EL (cell line): ENCODE data around the gene NAV1.

Source experiments
- DNase-seq: peaks from one replicate; pipeline ENCODE4 v3.0.0-alpha.2; 2016

Gene NAV1

GRCh38 chr1:201525193-201525778 is 13.6 kb upstream of the NAV1 start:
- no peak for DNase-seq

DNA sequence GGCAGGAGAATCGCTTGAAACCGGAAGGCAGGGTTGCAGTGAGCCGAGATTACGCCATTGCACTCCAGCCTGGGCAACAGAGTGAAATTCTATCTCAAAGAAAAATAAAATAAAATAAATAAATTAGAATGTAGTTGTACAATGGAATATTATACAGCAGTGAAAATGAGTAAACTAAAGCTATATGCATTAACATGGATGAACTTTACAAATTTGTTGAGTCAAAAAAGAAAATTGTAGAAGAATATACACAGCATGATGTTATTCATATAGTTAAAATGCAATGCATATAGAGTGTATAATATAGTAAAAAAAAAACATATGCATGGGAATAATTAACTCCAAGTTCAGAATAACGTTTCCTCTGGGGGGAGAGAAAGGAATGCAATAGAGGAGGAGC is 11.0 kb upstream of the NAV1 start:
- no peak for DNase-seq

DNA sequence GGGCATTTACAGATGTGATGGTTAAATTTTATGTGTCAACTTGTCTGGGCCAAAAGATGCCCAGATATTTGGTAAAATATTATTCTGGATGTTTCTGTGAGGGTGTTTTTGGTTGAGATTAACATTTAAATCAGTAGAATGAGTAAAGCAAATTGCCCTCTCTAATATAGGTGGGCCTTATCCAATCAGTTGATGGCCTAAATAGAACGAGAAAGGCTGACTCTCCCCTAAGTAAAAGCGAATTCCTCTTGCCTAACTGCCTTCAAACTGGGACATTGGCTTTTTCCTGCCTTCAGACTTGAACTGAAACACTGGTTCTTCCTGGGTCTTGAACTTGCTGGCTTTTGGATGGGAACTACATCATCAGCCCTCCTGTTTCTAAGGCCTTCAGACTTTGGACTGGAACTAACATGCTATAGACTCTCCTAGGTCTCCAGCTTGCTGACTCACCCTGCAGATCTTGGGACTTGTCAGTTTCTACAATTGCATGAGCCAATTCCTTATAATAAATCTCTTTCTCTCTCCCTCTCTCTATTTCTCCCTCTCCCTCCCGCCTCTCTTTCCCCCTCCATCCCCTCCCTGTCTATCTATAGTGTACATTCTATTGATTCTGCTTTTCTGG is 10.2 kb upstream of the NAV1 start:
- DNase-seq = peak; percentile 36

- DNase-seq = peak; percentile 82
Measured at GRCh38 chr1:201530741-201531531, 8.0 kb upstream of the NAV1 start.

- DNase-seq = peak; percentile 31
Measured at GRCh38 chr1:201531551-201532425, 7.1 kb upstream of the NAV1 start.

DNA sequence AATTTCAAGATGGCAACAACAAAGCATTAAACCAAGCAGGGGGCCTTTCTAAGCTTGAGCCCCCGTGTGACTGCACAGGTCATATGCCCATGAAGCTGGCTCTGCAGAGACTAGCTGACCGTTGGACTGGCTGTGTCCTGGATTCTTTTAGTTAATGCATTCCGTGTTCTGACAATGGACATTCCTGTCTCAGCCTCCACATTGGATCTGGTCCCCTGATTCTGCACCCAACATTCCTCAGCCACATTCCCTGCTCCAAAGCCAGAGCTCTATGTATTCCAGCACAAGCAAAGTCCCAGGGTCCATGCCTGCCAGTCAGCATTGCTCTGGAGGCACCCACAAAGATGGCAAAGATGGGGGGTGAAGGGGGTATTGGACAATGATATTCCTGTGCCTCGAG is 5.1 kb upstream of the NAV1 start:
- no peak for DNase-seq

- peak; percentile 64 for DNase-seq
Measured at GRCh38 chr1:201535046-201535918, 3.6 kb upstream of the NAV1 start.

DNA sequence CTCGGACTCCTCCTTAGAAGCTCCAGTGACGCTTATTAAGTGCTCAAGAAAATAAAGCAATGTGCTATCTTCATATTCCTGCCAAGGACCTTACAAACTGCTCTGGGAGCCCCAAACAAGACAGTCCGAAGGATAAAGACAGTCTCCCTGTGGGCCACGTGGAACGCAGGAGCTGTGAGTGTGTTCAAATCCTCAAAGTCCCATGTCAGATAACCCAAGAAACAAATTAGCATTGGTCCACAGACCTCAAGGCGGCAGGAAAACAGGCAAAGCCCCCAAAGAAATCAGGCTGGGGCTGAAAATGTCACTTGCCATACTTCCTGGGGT is 3.0 kb upstream of the NAV1 start:
- DNase-seq = no peak

DNA sequence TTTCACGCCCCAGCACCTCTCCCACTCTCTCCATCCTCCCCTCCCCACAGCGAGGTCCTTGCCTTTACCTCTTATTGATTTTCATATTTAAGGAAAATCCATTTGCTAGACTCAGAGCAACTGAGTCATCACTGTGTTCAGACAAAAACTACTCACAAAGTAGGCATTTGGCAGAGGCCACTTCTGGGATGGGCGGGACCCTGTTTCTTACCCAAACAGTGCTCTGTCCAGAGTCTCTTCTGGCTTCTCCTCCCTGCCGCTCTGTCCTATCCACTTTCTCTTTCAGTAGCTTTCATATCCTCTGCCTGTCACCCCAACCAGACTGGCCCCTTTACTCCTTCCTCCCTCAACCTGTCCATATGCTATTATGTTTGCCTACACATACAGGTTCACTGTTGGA is 2.4 kb upstream of the NAV1 start:
- peak; percentile 93 for DNase-seq

DNA sequence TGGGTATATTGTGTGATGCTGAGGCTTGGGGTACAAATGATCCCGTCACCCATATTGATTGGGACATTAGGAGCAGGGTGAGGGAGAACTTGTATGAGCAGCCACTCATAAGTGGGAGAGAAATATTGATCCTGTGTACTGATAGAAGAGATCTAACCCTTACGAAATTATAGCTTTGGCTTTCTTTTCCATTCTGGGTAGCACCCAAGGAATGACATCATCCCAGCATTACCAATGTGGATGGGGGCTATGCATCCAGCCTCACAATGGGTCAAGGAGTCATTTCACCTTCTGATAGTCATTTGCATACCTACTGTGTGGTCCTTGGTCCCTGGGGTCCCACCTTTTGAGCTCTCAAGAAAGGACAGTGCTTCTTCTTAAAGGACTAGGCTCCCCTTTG is 1.9 kb upstream of the NAV1 start:
- no peak for DNase-seq

GRCh38 chr1:201537467-201537866 is 1.5 kb upstream of the NAV1 start:
- no peak for DNase-seq

- peak; percentile 63 for DNase-seq
Measured at GRCh38 chr1:201537891-201538611, 876 bp upstream of the NAV1 start.

GRCh38 chr1:201539561-201540431 is 869 bp downstream of the NAV1 start:
- peak; percentile 85 for DNase-seq

DNA sequence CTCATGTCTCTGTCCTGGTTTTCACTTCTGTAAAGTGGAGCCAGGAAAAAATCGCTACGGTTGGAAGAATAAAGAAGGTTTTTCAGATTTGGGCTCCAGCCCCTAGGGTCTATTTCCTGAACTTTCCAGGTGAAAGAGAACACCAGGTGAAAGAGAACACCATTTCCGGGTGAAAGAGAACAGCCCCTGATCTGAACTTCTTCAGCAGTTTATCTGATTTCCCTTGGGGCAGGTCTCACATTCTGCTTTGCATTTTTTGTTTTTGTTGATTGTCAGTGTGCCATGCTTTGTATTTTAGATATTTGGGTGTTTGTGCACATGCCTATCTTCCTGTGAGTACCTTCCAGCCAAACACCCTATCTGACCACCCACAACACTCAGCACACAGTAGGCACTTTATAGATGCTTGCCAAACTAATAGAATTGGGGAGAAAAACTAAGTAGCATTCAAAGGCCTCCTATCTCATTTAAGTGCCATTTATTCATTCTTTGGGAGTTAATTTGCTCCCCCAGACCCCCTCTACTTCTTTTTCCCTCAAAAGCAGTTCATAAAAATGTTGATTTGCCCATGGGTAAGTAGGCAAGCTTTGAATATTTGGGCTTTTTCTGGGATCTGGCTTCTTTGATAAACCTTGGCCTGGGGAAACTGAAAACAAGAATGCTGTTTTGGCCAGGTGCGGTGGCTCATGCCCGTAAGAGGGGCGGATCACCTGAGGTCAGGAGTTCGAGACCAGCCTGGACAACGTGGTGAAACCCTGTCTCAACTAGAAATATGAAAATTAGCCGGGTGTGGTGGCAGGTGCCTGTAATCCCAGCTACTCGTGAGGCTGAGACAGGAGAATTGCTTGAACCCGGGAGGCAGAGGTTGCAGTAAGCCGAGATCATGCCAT is 2.2 kb downstream of the NAV1 start:
- no peak for DNase-seq

DNA sequence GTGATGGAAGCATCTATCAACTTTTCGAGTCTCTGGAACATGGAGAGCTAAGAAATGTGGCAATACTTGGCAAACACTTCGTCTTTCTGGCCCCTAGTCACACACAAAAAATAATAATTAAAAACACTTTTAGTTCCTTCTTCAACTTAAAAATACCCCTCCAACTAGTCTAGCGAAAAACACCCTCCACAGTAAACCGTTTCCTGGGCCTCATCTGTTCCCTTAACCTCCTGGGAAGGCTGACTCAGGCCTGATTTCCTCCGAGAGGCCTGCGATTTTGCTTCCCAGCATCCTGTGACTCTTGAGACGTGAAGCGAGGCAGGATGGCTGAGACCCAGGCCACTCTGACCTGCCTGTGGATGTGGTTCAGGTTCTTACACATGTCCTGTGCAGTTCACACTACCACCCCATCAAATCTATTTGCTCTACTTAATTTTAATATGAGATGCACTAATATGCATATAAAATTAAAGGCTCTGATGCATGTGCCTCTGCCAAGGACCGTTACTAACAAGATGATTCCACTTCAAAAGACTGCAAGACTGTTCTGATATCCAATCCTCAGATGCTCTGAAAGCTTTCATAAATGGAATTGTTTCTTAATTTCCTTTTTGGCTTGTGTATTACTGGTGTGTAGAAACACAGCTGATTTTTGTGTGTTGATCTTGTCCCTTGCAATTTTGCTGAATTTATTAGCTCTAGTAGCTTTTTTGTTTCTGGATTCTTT is 3.5 kb downstream of the NAV1 start:
- DNase-seq = peak; percentile 83

DNA sequence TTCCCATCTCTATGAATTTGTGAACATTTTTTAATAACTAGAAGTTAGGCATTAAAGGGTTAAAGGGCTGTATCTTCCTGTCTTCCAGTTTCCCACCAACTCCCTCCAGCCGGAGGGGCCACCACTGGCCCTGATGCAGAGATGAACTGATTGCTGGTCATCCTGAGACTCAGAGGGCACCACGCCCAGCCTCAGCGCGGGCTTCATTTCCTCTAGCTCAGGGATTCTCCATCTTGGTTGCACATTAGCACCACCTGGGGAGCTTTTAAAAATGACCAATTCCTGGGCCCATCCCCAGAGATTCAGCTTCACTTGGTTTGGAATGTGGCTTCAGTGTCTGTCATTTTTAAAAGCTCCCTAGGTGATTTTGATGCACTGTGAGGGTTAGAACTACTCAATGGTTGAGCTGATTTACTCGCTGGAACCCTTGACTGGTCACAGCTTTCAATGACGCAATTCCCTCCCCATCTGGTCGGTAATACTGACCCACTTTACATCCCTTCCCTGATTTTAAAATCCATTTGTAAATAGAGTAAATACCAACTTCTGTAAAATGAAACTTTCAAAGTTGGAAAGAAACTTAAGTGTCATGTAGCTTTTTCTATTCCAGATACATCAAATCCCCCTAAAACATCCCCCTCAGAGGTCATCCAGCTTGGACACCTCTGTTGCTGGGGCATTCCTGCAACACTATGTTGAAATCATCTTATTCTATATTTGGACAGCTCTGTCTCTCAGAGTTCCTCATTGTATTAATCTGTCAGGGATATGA is 5.1 kb downstream of the NAV1 start:
- DNase-seq = no peak

DNA sequence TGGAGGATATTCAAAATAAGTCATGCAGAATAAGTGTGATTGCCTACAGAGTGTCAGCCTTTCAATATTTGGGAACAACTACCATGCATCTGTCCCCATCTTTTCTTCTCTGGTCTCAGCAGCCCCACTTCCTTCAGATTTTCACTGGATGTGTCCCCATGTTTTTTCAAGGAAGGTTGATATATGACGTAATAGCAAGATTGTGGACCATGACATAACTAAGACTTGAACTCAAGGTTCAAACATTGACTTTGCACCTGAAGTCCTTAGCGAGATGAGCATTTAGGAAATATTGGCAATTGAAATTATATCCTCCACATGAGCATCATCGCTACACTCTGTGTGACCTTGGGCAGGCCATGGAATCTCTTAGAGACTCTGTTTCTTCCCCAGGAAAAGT is 5.8 kb downstream of the NAV1 start:
- no peak for DNase-seq

DNA sequence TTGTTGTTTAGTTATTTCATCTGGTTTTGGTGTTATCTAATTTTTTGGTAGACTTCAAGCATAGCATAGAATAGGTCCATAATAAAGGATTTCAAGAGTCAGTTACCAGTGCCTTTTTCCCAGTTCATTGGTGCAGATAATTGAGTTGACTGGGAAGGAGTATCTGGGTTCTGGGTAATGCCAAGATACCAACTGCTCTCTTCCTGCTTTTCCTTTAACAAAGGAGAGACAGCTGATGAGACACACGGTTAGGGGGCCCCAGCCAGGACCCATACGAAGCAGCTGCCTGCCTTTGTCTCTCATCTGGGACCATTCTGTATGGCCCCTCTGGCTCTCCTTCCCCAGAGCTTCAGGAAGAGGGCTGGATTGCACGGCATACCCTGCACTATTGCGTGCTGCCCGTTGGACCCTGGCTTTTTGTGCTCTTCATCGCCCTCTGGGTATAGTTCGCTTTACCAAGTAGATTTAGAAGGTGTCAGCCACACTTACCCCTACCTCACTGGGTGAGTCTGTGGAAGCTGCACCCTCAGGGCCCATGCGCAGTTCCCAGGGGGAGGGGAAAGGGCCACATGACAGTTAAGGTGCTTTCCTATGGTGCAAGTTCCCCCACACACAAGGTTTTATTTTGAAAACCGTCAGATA is 7.0 kb downstream of the NAV1 start:
- DNase-seq = no peak
